SK-N-SH (cell line): ENCODE measurements around the gene DGLUCY. TPM values are rescaled to one million over a fixed set of nuclear protein-coding genes. Genes with fewer than 3 reads are reported as not detected.

Experiments
- CTCF ChIA-PET: fragments of 300-600, 350-600 bp; formaldehyde crosslinking; extraction: SDS; loops from one replicate; lab custom pipeline; 2021; lab: Yijun Ruan, JAX
- POLR2A ChIA-PET: fragments of 350-600 bp; sonication (Branson Sonifier 250); formaldehyde crosslinking; extraction: SDS; loops from one replicate; lab custom pipeline; 2020; ENCODE audit warnings: antibody characterized with exemption, inconsistent platforms; lab: Yijun Ruan, JAX
- DNase-seq: peaks from one replicate; pipeline ENCODE4 v3.0.0; 2012
- H2AFZ ChIP-seq: fragments of 200-600 bp; sonication (generic); 2 replicates; pipeline ENCODE4 v1.8.1; 2016; ENCODE audit warnings: antibody characterized with exemption, mild to moderate bottlenecking, low read depth
- H3F3A ChIP-seq: fragments of 200-600 bp; sonication (generic); replicated peaks from 2 replicates; pipeline ENCODE3; 2016; ENCODE audit warnings: antibody characterized with exemption, mild to moderate bottlenecking; ENCODE audit not compliant: insufficient read depth
- H3K27ac ChIP-seq, 2 experiments: fragments of 200-500 bp in 1 of 2; fragments of 200-600 bp in 1 of 2; sonication (Bioruptor generic) in 1 of 2; sonication (generic), shearing (Covaris generic) in 1 of 2; 2 replicates each; pipeline versions ENCODE4 v1.5.1 to v1.6.1; 2014 to 2016; ENCODE audit warnings: low read depth in 2 of 2, inconsistent platforms in 1 of 2, low read length in 1 of 2, mild to moderate bottlenecking in 1 of 2, mixed read lengths in 1 of 2
- H3K27me3 ChIP-seq: fragments of 200-600 bp; sonication (generic), shearing (Covaris generic); 2 replicates; pipeline ENCODE4 v1.6.1; 2016; ENCODE audit warnings: mixed run types; ENCODE audit not compliant: insufficient read depth
- H3K36me3 ChIP-seq, 2 experiments: fragments of 200-500 bp in 1 of 2; fragments of 200-600 bp in 1 of 2; sonication (Bioruptor generic) in 1 of 2; sonication (generic) in 1 of 2; replicated peaks in 1 of 2; 2 replicates each; pipeline versions ENCODE3 to v1.5.1; 2014 to 2016; ENCODE audit warnings: low read length in 1 of 2, mild to moderate bottlenecking in 1 of 2; ENCODE audit not compliant: insufficient read depth in 2 of 2, control insufficient read depth in 1 of 2
- H3K4me1 ChIP-seq, 2 experiments: fragments of 200-500 bp in 1 of 2; fragments of 200-600 bp in 1 of 2; sonication (Bioruptor generic) in 1 of 2; sonication (generic), shearing (Covaris generic) in 1 of 2; 2 replicates each; pipeline versions ENCODE4 v1.5.1 to v1.6.1; 2014 to 2016; ENCODE audit warnings: low read depth in 1 of 2, low read length in 1 of 2, mixed run types in 1 of 2; ENCODE audit not compliant: insufficient read depth in 2 of 2, control insufficient read depth in 1 of 2
- H3K4me2 ChIP-seq: fragments of 200-600 bp; sonication (generic), shearing (Covaris generic); 2 replicates; pipeline ENCODE4 v1.6.1; 2017; ENCODE audit warnings: mixed run types
- H3K4me3 ChIP-seq, 2 experiments: fragments of 200-500 bp in 1 of 2; fragments of 200-600 bp in 1 of 2; sonication (Bioruptor generic) in 1 of 2; sonication (generic), shearing (Covaris generic) in 1 of 2; 2 replicates each; pipeline versions ENCODE4 v1.5.1 to v1.8.1; 2014 to 2016; ENCODE audit warnings: low read depth in 2 of 2, inconsistent platforms in 1 of 2, low read length in 1 of 2, mild to moderate bottlenecking in 1 of 2, mixed read lengths in 1 of 2, moderate library complexity in 1 of 2
- H3K79me2 ChIP-seq: fragments of 200-600 bp; sonication (generic); 2 replicates; pipeline ENCODE4 v1.8.1; 2017; ENCODE audit warnings: mild to moderate bottlenecking; ENCODE audit not compliant: insufficient read depth
- H3K9ac ChIP-seq: fragments of 200-600 bp; sonication (generic); 2 replicates; pipeline ENCODE4 v1.6.1; 2017; ENCODE audit warnings: mixed run types
- H3K9me2 ChIP-seq: fragments of 200-600 bp; sonication (generic); 2 replicates; pipeline ENCODE4 v1.6.1; 2017; ENCODE audit warnings: mixed run types
- H3K9me3 ChIP-seq: fragments of 200-600 bp; sonication (generic); 2 replicates; pipeline ENCODE4 v1.6.1; 2017; ENCODE audit warnings: mixed run types, mild to moderate bottlenecking, moderate library complexity
- H4K20me1 ChIP-seq: fragments of 200-600 bp; sonication (generic); 2 replicates; pipeline ENCODE4 v1.6.1; 2017; ENCODE audit warnings: mild to moderate bottlenecking, mixed run types; ENCODE audit not compliant: insufficient read depth
- ELF1 ChIP-seq: IDR thresholded peaks from 2 replicates; pipeline ENCODE4 v1.4.0; 2012
- EZH2phosphoT487 ChIP-seq: fragments of 200-600 bp; sonication (generic); IDR thresholded peaks from 2 replicates; pipeline ENCODE4 v1.6.1; 2017; ENCODE audit warnings: low read depth, mixed run types, mild to moderate bottlenecking, antibody characterized with exemption, moderate library complexity, borderline replicate concordance
- FOXM1 ChIP-seq: IDR thresholded peaks from 2 replicates; pipeline ENCODE4 v1.4.0; 2012; ENCODE audit warnings: low read depth, mild to moderate bottlenecking
- MAX ChIP-seq: IDR thresholded peaks from 2 replicates; pipeline ENCODE4 v1.4.0; 2012; ENCODE audit warnings: low read depth
- POLR2AphosphoS5 ChIP-seq: IDR thresholded peaks from 2 replicates; pipeline ENCODE4 v1.6.1; 2012; ENCODE audit warnings: low read depth, low read length
- RAD21 ChIP-seq: IDR thresholded peaks from 2 replicates; pipeline ENCODE4 v1.6.1; 2012; ENCODE audit warnings: mild to moderate bottlenecking, low read length
- WGBS: methylation state at CpG from one replicate; pipeline ENCODE4 v1.1.6; 2017; ENCODE audit warnings: low lambda C conversion rate; 5-methylcytosine and 5-hydroxymethylcytosine counted together
- polyA plus RNA-seq, 3 experiments: library from polyadenylated mRNA; depleted of rRNA; stranded (reverse); fragments of >200 nt; gene quantifications; 2 replicates each; pipeline ENCODE4 v1.2.3, GENCODE V29; 2012
- TF ChIP-seq, protein P1 (sequence below): IDR thresholded peaks from 2 replicates; pipeline ENCODE4 v1.6.1; 2012; ENCODE audit warnings: mild to moderate bottlenecking, low read depth, low read length, moderate library complexity

The DGLUCY gene
- polyA plus RNA-seq, 1 of the 3 experiments (the other 2 are of a cell fraction): 17.2 TPM

GRCh38 chr14:91108941-91109611 lies 4.8 kb upstream of the DGLUCY start:
- no peak overlapping the region for H3K4me3 ChIP-seq
- no peak overlapping the region for H2AFZ ChIP-seq
- no peak overlapping the region for H3K4me2 ChIP-seq
- H3K9me3 ChIP-seq: no peaks in the 10 kb centered on the region
- no peaks in the 10 kb centered on the region for H3K79me2 ChIP-seq
- no peak overlapping the region for H3K9ac ChIP-seq
- H3K36me3 ChIP-seq: no peaks in the 10 kb centered on the region
- WGBS: 92% methylated on average over 5 of the region's 7 CpGs
- H3K4me1 ChIP-seq: peaks cover 5 to 15% of the 10 kb centered on the region in 2 experiments; a peak in 3 of 4 replicates
- no peak for DNase-seq
- H3K27me3 ChIP-seq: no peaks in the 10 kb centered on the region
- no peaks in the 10 kb centered on the region for H3F3A ChIP-seq
- no peak overlapping the region for H3K27ac ChIP-seq
- TF ChIP-seq RAD21: no peak
- no peak for TF ChIP-seq MAX
- POLR2A ChIA-PET: no interaction called here
- H3K9me2 ChIP-seq: no peaks in the 10 kb centered on the region
- CTCF ChIA-PET: no interaction called here
- H4K20me1 ChIP-seq: no peaks in the 10 kb centered on the region

GRCh38 chr14:91111443-91111842 lies 2.4 kb upstream of the DGLUCY start:
- Histone ChIP-seq H3F3A (no peaks in the 10 kb centered on the region), H3K9me3 (no peaks in the 10 kb centered on the region), H3K36me3 (no peaks in the 10 kb centered on the region), H3K9ac (no peak overlapping the region), H3K4me1 (peaks cover 5 to 33% of the 10 kb centered on the region in 2 experiments; a peak in 3 of 4 replicates), H4K20me1 (no peaks in the 10 kb centered on the region), H3K4me3 (no peak overlapping the region), H3K4me2 (no peak overlapping the region), H3K9me2 (no peaks in the 10 kb centered on the region), H3K27ac (no peak overlapping the region), H3K79me2 (no peaks in the 10 kb centered on the region), H3K27me3 (no peaks in the 10 kb centered on the region), H2AFZ (no peak overlapping the region)
- ChIA-PET CTCF (no interaction called here), POLR2A (no interaction called here)
- 93% methylated on average over 1 of the region's 1 CpG for WGBS
- DNase-seq: no peak
- TF ChIP-seq MAX (no peak), EZH2phosphoT487 (no peak), FOXM1 (no peak), ELF1 (no peak), POLR2AphosphoS5 (no peak)
- TF ChIP-seq, protein P1, sequence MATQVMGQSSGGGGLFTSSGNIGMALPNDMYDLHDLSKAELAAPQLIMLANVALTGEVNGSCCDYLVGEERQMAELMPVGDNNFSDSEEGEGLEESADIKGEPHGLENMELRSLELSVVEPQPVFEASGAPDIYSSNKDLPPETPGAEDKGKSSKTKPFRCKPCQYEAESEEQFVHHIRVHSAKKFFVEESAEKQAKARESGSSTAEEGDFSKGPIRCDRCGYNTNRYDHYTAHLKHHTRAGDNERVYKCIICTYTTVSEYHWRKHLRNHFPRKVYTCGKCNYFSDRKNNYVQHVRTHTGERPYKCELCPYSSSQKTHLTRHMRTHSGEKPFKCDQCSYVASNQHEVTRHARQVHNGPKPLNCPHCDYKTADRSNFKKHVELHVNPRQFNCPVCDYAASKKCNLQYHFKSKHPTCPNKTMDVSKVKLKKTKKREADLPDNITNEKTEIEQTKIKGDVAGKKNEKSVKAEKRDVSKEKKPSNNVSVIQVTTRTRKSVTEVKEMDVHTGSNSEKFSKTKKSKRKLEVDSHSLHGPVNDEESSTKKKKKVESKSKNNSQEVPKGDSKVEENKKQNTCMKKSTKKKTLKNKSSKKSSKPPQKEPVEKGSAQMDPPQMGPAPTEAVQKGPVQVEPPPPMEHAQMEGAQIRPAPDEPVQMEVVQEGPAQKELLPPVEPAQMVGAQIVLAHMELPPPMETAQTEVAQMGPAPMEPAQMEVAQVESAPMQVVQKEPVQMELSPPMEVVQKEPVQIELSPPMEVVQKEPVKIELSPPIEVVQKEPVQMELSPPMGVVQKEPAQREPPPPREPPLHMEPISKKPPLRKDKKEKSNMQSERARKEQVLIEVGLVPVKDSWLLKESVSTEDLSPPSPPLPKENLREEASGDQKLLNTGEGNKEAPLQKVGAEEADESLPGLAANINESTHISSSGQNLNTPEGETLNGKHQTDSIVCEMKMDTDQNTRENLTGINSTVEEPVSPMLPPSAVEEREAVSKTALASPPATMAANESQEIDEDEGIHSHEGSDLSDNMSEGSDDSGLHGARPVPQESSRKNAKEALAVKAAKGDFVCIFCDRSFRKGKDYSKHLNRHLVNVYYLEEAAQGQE: no peak
